Heart right ventricle (tissue), 16 donors: ENCODE results near the gene VTI1B. TPM values are rescaled to one million over a fixed set of nuclear protein-coding genes. Genes with fewer than 3 reads are reported as not detected.

Experiments
- ATAC-seq, 8 donors: fragments of 200-7000 bp; cut with Tn5 transposase; one replicate each; pipeline ENCODE4 v1.9.1; 2020; ENCODE audit warnings: mild to moderate bottlenecking in 8 of 8, moderate library complexity in 8 of 8, moderate number of reproducible peaks in 1 of 8
- DNase-seq, 2 donors: peaks; one replicate each; pipeline ENCODE4 v3.0.0-alpha.2; 2020
- H3K27ac ChIP-seq, 10 donors: fragments of 200-600 bp; sonication (generic) in 2 of 10; one replicate each; pipeline versions ENCODE4 v1.5.0 to v1.8.0; 2020 to 2022; ENCODE audit warnings: mild to moderate bottlenecking in 3 of 10
- H3K27me3 ChIP-seq, 7 donors: fragments of 200-600 bp; one replicate each; pipeline ENCODE4 v1.8.0; 2021 to 2022; ENCODE audit warnings: mild to moderate bottlenecking in 2 of 7
- H3K36me3 ChIP-seq, 9 donors: fragments of 200-600 bp; sonication (generic) in 1 of 9; one replicate each; pipeline versions ENCODE4 v1.5.0 to v1.8.0; 2020 to 2022; ENCODE audit warnings: mild to moderate bottlenecking in 2 of 9
- H3K4me1 ChIP-seq, 9 donors: fragments of 200-600 bp; sonication (generic) in 1 of 9; one replicate each; pipeline versions ENCODE4 v1.5.0 to v1.8.0; 2020 to 2022; ENCODE audit warnings: mild to moderate bottlenecking in 4 of 9
- H3K4me3 ChIP-seq, 10 donors: fragments of 200-600 bp; sonication (generic) in 2 of 10; one replicate each; pipeline versions ENCODE4 v1.5.0 to v1.8.0; 2020 to 2022; ENCODE audit warnings: mild to moderate bottlenecking in 7 of 10, moderate library complexity in 2 of 10
- H3K9me3 ChIP-seq, 11 donors: fragments of 200-600 bp in 10 of 11; sonication (generic) in 2 of 11; one replicate each; pipeline versions ENCODE4 v1.5.0 to v1.8.0; 2013 to 2022; ENCODE audit warnings: mild to moderate bottlenecking in 2 of 11, control low read depth in 1 of 11, moderate library complexity in 1 of 11
- CTCF ChIP-seq, 9 donors: fragments of 200-600 bp; sonication (generic) in 2 of 9; IDR thresholded peaks; one replicate each; pipeline versions ENCODE4 v1.5.0 to v1.8.0; 2021 to 2022; ENCODE audit warnings: antibody characterized with exemption in 9 of 9, mild to moderate bottlenecking in 5 of 9, moderate library complexity in 1 of 9
- WGBS, 2 donors: extraction: QIAGEN DNeasy Blood & Tissue Kit; methylation state at CpG; one replicate each; pipeline ENCODE4 v1.1.7; 2013; ENCODE audit warnings: inconsistent platforms in 1 of 2; 5-methylcytosine and 5-hydroxymethylcytosine counted together
- intact Hi-C, 10 donors: fragments of 100-400 bp; cut with DNase I; formaldehyde crosslinking; loops; one replicate each; pipeline versions ENCODE4 v1.11.1 to v1.14.2; 2022
- polyA plus RNA-seq, 2 donors: library from polyadenylated mRNA; stranded (reverse); fragments of 200-250 nt; gene quantifications; one replicate each; pipeline ENCODE4 v1.2.3, GENCODE V29; 2013
- total RNA-seq, 10 donors: library from RNA; stranded (reverse); fragmentation: NEBNext Ultra II Directional in 3 of 10; extraction: Animal tissue kit (Norgen Biotek cat#: 25700) in 3 of 10; gene quantifications; one replicate each; pipeline versions ENCODE4 v1.2.1 to v1.2.4, GENCODE V29; 2021 to 2023
- donor health status: Arrhythmogenic right ventricular cardiomyopathy.
- donor health status: ischemic (EF 13 %, LVEDD 7.1; RV severe dilation, severe dysfunction).
- donor health status: healthy with polysubstance abuse.
- donor health status: DM: no; HTN: yes; CAD: no.
- donor health status: DM: no; HTN: no; CAD: no.
- donor health status: ischemic (EF 25% LVEDD 6.9; RV normal size, moderate dysfunction).
- donor health status: ischemic (EF 25% LVEDD 5.7; RV mildly dilated, moderate dysfunction).
- donor health status: healthy.
- donor health status: DM: yes; HTN: yes; CAD: no.
- donor health status: Ischemic cardiomyopathy.
- donor health status: ischemic (EF 35%, LVEDD 5.7; RV mildly dilated, moderate dysfunction).
- donor health status: nonischemic (EF 11% LVEDD 7.7; RV severe dilation, severe dysfunction).
- donor health status: DM: yes; HTN: yes; CAD: no.
- donor health status: PGD.
- donor health status: ischemic (EF 29% LVEDD 5.4; RV normal size, mild dysfunction).
- donor health status: nonischemic (EF 23%, LVEDD 6.1; RV moderate dilation, normal function).

The VTI1B gene
- total and polyA plus RNA-seq, 12 donors = 64.7 to 153 (median 121) TPM

GRCh38 chr14:67698179-67698578 lies 23.7 kb upstream of the VTI1B start:
- TF ChIP-seq CTCF (IDR thresholded peaks at IDR 0.05) = no peak
- DNase-seq = no peak

GRCh38 chr14:67697006-67697405 lies 22.6 kb upstream of the VTI1B start:
- Histone ChIP-seq H3K27ac (no peak overlapping the region), H3K27me3 (no peaks in the 10 kb centered on the region), H3K4me1 (peaks cover 0 to 22% (median 4%) of the 10 kb centered on the region in 9 donors), H3K36me3 (peaks cover 0 to 11% (median 4%) of the 10 kb centered on the region in 9 donors), H3K9me3 (no peaks in the 10 kb centered on the region), H3K4me3 (no peak overlapping the region)
- ATAC-seq = no peak
- no peak for DNase-seq
- no peak for TF ChIP-seq CTCF (IDR thresholded peaks at IDR 0.05)
- 91 to 92% methylated on average over 4 of the region's 4 CpGs for WGBS, 2 donors
- intact Hi-C loops = loop anchor here in 2 of 10 donors (5.0 kb wide), 2 partner anchors 80 to 115 kb away; partner anchors contain the start of gene ARG2 (in 1 of the 2)

More at GRCh38 chr14:67698179-67698578, 23.7 kb upstream of the VTI1B start:
- H3K4me1 ChIP-seq = peaks cover 0 to 20% (median 4%) of the 10 kb centered on the region in 9 donors
- intact Hi-C loops = loop anchor here in 2 of 10 donors (5.0 kb wide), 2 partner anchors 81 to 116 kb away; partner anchors contain the start of gene ARG2 (in 1 of the 2)
- no peak overlapping the region for H3K4me3 ChIP-seq
- no peak for ATAC-seq
- H3K27ac ChIP-seq = no peak overlapping the region
- no peaks in the 10 kb centered on the region for H3K9me3 ChIP-seq
- no peaks in the 10 kb centered on the region for H3K27me3 ChIP-seq
- H3K36me3 ChIP-seq = no peaks in the 10 kb centered on the region
- 66 to 81% methylated on average over 1 of the region's 1 CpG for WGBS, 2 donors

- 0% methylated on average over 25 of the region's 25 CpGs for WGBS, 2 donors
- Histone ChIP-seq H3K4me3 (peak within 1 kb of the TSS; percentile 42 to 93 (median 85)), H3K27ac (peak within 1 kb of the TSS in 9 of 10 donors; percentile 42 to 83 (median 75)), H3K27me3 (no peaks in the 10 kb centered on the region), H3K9me3 (no peaks in the 10 kb centered on the region), H3K4me1 (peaks cover 0 to 22% (median 4%) of the 10 kb centered on the region in 9 donors), H3K36me3 (peaks cover 0 to 27% (median 6%) of the 10 kb centered on the region in 9 donors)
- peak; percentile 73 to 86 for DNase-seq
- intact Hi-C loops = loop anchor here in 2 of 10 donors (2.0 to 5.0 kb wide), 3 partner anchors 21 to 113 kb away; partner anchors contain the start of genes ARG2 (in 1 of the 2) and VTI1B (in 1 of the 2)
- ATAC-seq = peak; percentile 97 to 99 (median 99)
- no peak for TF ChIP-seq CTCF (IDR thresholded peaks at IDR 0.05)
Measured at GRCh38 chr14:67695394-67695949, 21.0 kb upstream of the VTI1B start, which contains the start of gene RDH11. TSS of gene RDH11 (minus strand) at chr14:67695764. CDS start at chr14:67695703, 61 bp downstream.

- no peak for TF ChIP-seq CTCF (IDR thresholded peaks at IDR 0.05)
- Histone ChIP-seq H3K27ac (peak overlapping the region in 9 of 10 donors; percentile 42 to 83 (median 75)), H3K9me3 (no peaks in the 10 kb centered on the region), H3K4me1 (peaks cover 0 to 22% (median 4%) of the 10 kb centered on the region in 9 donors), H3K27me3 (no peaks in the 10 kb centered on the region), H3K36me3 (peaks cover 0 to 32% (median 9%) of the 10 kb centered on the region in 9 donors), H3K4me3 (peak overlapping the region; percentile 42 to 93 (median 85))
- DNase-seq = peak; percentile 14 to 41
- intact Hi-C loops = loop anchor here in 2 of 10 donors (2.0 to 5.0 kb wide), 3 partner anchors 20 to 113 kb away; partner anchors contain the start of genes ARG2 (in 1 of the 2) and VTI1B (in 1 of the 2)
- 2 to 3% methylated on average over 21 of the region's 21 CpGs for WGBS, 2 donors
- peak; percentile 31 to 75 (median 66) for ATAC-seq
Measured at GRCh38 chr14:67694791-67695393, 20.5 kb upstream of the VTI1B start.
